GM21526 (cell line): ENCODE measurements around the gene ZNF724.
"Not testable (repeated sequence)": the region's sequence is repeated elsewhere in the genome, so short reads cannot be mapped to it uniquely, and the experiment has no call there.

Experiments
- ATAC-seq: cut with Tn5 transposase; IDR thresholded peaks from one replicate; pipeline ENCODE4 v1.9.1; 2021; ENCODE audit warnings: moderate library complexity; ENCODE audit not compliant: unreplicated experiment, low FRiP score

ZNF724 gene

GRCh38 chr19:23249911-23250649, at the start of gene ZNF724:
ZNF724 (minus strand) TSS chr19:23250394; CDS start chr19:23250242, 152 bp downstream.
- peak; percentile 98 for ATAC-seq

- no peak for ATAC-seq
These were observed 43.9 kb upstream of the ZNF724 start for GRCh38 chr19:23294141-23294540.

- ATAC-seq: not testable (repeated sequence)
These were observed 39.8 kb upstream of the ZNF724 start for GRCh38 chr19:23289966-23290365.

- no peak for ATAC-seq
These were observed 37.4 kb upstream of the ZNF724 start for GRCh38 chr19:23287620-23288019.

- ATAC-seq: no peak
These were observed 36.3 kb upstream of the ZNF724 start for GRCh38 chr19:23286477-23286876.

- no peak for ATAC-seq
These were observed 35.8 kb upstream of the ZNF724 start for GRCh38 chr19:23285948-23286347.

GRCh38 chr19:23285326-23285725, 35.1 kb upstream of the ZNF724 start:
- not testable (repeated sequence) for ATAC-seq

GRCh38 chr19:23283925-23284324, 33.7 kb upstream of the ZNF724 start:
- ATAC-seq: no peak

GRCh38 chr19:23281663-23282276, 31.6 kb upstream of the ZNF724 start:
- no peak for ATAC-seq

- ATAC-seq: not testable (repeated sequence)
These were observed 27.9 kb upstream of the ZNF724 start for GRCh38 chr19:23278118-23278517.

- ATAC-seq: peak; percentile 98
These were observed 23.6 kb upstream of the ZNF724 start for GRCh38 chr19:23273590-23274412.

- ATAC-seq: no peak
These were observed 22.9 kb upstream of the ZNF724 start for GRCh38 chr19:23273022-23273589.

GRCh38 chr19:23263870-23264590, 13.8 kb upstream of the ZNF724 start:
- no peak for ATAC-seq

GRCh38 chr19:23263396-23263795, 13.2 kb upstream of the ZNF724 start:
- ATAC-seq: no peak

GRCh38 chr19:23262920-23263319, 12.7 kb upstream of the ZNF724 start:
- ATAC-seq: no peak

- ATAC-seq: no peak
These were observed 11.4 kb upstream of the ZNF724 start for GRCh38 chr19:23261496-23262020.

GRCh38 chr19:23260956-23261355, 10.8 kb upstream of the ZNF724 start:
- ATAC-seq: no peak

- ATAC-seq: no peak
These were observed 9.8 kb upstream of the ZNF724 start for GRCh38 chr19:23259961-23260360.

GRCh38 chr19:23255700-23256099, 5.5 kb upstream of the ZNF724 start:
- ATAC-seq: no peak
